Neural progenitor cell (in vitro differentiated cells): ENCODE measurements around the gene ALK. TPM values are rescaled to one million over a fixed set of nuclear protein-coding genes. Genes with fewer than 3 reads are reported as not detected.

ENCODE experiments used
- DNase-seq: peaks from one replicate; pipeline ENCODE4 v3.0.0-alpha.2; 2016; ENCODE audit warnings: low spot score
- H2AFZ ChIP-seq: fragments of 200-600 bp; sonication (generic); replicated peaks from 2 replicates; pipeline ENCODE4 v1.6.1; 2016; ENCODE audit warnings: antibody characterized with exemption
- H3F3A ChIP-seq: fragments of 200-600 bp; sonication (generic); 2 replicates; pipeline ENCODE4 v1.6.1; 2016; ENCODE audit warnings: antibody characterized with exemption, low read depth
- H3K27ac ChIP-seq: fragments of 200-600 bp; sonication (generic); 2 replicates; pipeline ENCODE4 v1.5.1; 2016; ENCODE audit warnings: mild to moderate bottlenecking
- H3K27me3 ChIP-seq: fragments of 200-600 bp; sonication (generic); 2 replicates; pipeline ENCODE4 v1.6.1; 2016; ENCODE audit warnings: mild to moderate bottlenecking, moderate library complexity
- H3K36me3 ChIP-seq: fragments of 200-600 bp; sonication (generic); 2 replicates; pipeline ENCODE4 v1.5.1; 2016
- H3K4me1 ChIP-seq: fragments of 200-600 bp; sonication (generic); 2 replicates; pipeline ENCODE4 v1.6.1; 2016; ENCODE audit warnings: mixed run types
- H3K4me2 ChIP-seq: fragments of 200-600 bp; sonication (generic); 2 replicates; pipeline ENCODE4 v1.6.1; 2016
- H3K4me3 ChIP-seq: fragments of 200-600 bp; sonication (generic); 2 replicates; pipeline ENCODE4 v1.5.1; 2016
- H3K79me2 ChIP-seq: fragments of 200-600 bp; sonication (generic); 2 replicates; pipeline ENCODE4 v1.6.1; 2016; ENCODE audit warnings: low read depth
- H3K9ac ChIP-seq: fragments of 200-600 bp; sonication (generic); 2 replicates; pipeline ENCODE4 v1.6.1; 2016
- H3K9me3 ChIP-seq: fragments of 200-600 bp; sonication (generic); 2 replicates; pipeline ENCODE4 v1.5.1; 2016; ENCODE audit warnings: low read depth
- H4K20me1 ChIP-seq: fragments of 200-600 bp; sonication (generic); 2 replicates; pipeline ENCODE4 v1.6.1; 2016; ENCODE audit warnings: low read depth
- H3K27ac Mint-ChIP-seq: 3 replicates; pipeline ENCODE4 v1.8.0; 2021; ENCODE audit warnings: mixed read lengths
- H3K27me3 Mint-ChIP-seq: 2 replicates; pipeline ENCODE4 v1.8.0; 2022; ENCODE audit warnings: low read depth, mild to moderate bottlenecking, inconsistent platforms, moderate library complexity, mixed read lengths; ENCODE audit not compliant: insufficient read depth
- H3K36me3 Mint-ChIP-seq: 3 replicates; pipeline ENCODE4 v1.8.0; 2021; ENCODE audit warnings: mixed read lengths
- H3K4me1 Mint-ChIP-seq: 3 replicates; pipeline ENCODE4 v1.8.0; 2021; ENCODE audit warnings: mixed read lengths
- H3K4me3 Mint-ChIP-seq: 3 replicates; pipeline ENCODE4 v1.8.0; 2021; ENCODE audit warnings: mild to moderate bottlenecking, moderate library complexity, mixed read lengths
- H3K9me3 Mint-ChIP-seq: 3 replicates; pipeline ENCODE4 v1.8.0; 2020; ENCODE audit warnings: mixed read lengths
- CTCF ChIP-seq: fragments of 200-600 bp; sonication (generic); IDR thresholded peaks from 2 replicates; pipeline ENCODE4 v1.5.1; 2017; ENCODE audit warnings: antibody characterized with exemption, mild to moderate bottlenecking
- EZH2 ChIP-seq: fragments of 200-600 bp; sonication (generic); IDR thresholded peaks from 2 replicates; pipeline ENCODE4 v1.6.1; 2017; ENCODE audit warnings: antibody characterized with exemption, mild to moderate bottlenecking, moderate library complexity
- EZH2phosphoT487 ChIP-seq: fragments of 200-600 bp; sonication (generic); IDR thresholded peaks from 2 replicates; pipeline ENCODE4 v1.6.1; 2017; ENCODE audit warnings: antibody characterized with exemption
- total RNA-seq: library from RNA; depleted of rRNA; stranded (reverse); fragments of >200 nt; gene quantifications from 2 replicates; pipeline ENCODE4 v1.2.3, GENCODE V29; 2015; ENCODE audit warnings: low replicate concordance

ALK gene
- total RNA-seq, 1 donor from 2014 or later: not detected

DNA sequence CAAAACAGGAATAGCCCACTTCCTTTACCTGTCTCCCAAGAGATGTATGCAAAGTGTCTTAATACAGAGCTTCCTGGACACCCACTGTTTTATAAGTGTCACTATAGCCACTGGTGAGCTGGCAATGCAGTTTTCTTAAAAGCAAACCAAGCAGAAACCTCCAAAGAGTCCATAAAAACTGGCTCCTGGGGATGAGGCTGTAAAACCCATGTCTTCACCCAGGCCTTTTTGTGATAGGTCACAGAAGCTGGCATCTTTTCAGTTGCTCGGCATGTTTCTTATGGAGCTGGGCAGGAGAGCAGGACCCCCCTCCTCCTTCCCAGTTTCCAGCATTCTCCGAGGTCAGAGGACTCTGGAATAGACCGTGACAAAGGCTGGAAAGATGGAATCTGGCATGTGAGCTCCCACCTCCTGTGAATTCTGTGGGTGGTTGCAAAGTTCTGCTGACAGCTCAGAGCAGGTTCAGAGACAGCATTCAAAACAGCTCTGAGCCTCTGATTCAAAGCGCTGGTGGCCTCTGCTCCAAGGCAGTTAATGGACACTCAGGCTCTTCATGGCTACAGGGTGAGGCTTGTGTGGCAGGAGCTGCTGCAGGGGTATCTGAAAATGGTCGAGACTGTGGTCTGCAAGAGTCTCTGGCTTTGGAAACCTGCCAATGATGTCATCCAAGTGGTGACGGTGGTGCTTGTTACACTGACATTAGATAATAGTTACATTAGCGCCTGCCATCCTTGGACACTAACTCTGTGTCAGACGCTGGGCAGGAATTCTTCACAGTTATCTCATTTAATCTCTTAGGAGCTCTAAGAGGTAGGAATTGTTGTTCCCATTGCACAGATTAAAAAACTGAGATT, 522.8 kb downstream of the ALK start:
- Mint-ChIP-seq H3K9me3 (no peaks in the 10 kb centered on the region), H3K4me3 (no peak overlapping the region), H3K36me3 (no peaks in the 10 kb centered on the region), H3K27me3 (no peaks in the 10 kb centered on the region), H3K27ac (peak overlapping the region; percentile 46), H3K4me1 (peaks cover 50% of the 10 kb centered on the region)
- Histone ChIP-seq H3K27ac (no peak overlapping the region), H4K20me1 (no peaks in the 10 kb centered on the region), H3K36me3 (no peaks in the 10 kb centered on the region), H3K27me3 (no peaks in the 10 kb centered on the region), H3K9ac (no peak overlapping the region), H2AFZ (no peak overlapping the region), H3K9me3 (no peaks in the 10 kb centered on the region), H3K79me2 (no peaks in the 10 kb centered on the region), H3K4me3 (no peak overlapping the region), H3F3A (peaks cover 3% of the 10 kb centered on the region), H3K4me2 (no peak overlapping the region), H3K4me1 (peaks cover 16% of the 10 kb centered on the region)
- TF ChIP-seq EZH2 (no peak), CTCF (no peak), EZH2phosphoT487 (no peak)
- DNase-seq: no peak

DNA sequence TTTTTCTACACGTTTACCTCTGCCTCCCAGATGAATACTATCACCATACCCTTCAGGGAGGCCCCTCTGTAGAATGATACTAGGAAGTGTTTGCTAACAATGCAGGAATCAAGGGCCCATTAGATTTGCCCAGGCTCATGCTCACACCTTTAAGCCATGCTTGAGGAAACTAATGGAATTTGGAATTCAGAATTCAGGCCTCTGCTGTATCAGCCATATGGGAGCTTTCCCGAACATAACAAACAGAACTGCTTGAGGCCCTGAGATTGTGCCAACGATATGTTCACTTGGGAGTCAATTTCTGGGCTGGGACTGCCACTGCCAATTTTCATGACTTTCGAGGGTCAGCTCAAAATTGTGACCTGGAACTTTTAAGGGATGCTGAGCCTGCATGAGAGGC, 523.7 kb downstream of the ALK start:
- no peaks in the 10 kb centered on the region for H3K79me2 ChIP-seq
- Mint-ChIP-seq H3K4me1 (peaks cover 48% of the 10 kb centered on the region), H3K27me3 (no peaks in the 10 kb centered on the region), H3K36me3 (no peaks in the 10 kb centered on the region), H3K4me3 (no peak overlapping the region), H3K9me3 (no peaks in the 10 kb centered on the region), H3K27ac (no peak overlapping the region)
- H3K27ac ChIP-seq: no peak overlapping the region
- H3K4me1 ChIP-seq: peaks cover 16% of the 10 kb centered on the region
- no peak overlapping the region for H3K4me3 ChIP-seq
- no peak overlapping the region for H3K9ac ChIP-seq
- H3K9me3 ChIP-seq: no peaks in the 10 kb centered on the region
- no peak overlapping the region for H2AFZ ChIP-seq
- TF ChIP-seq EZH2phosphoT487: no peak
- TF ChIP-seq EZH2: no peak
- TF ChIP-seq CTCF: no peak
- H3K27me3 ChIP-seq: no peaks in the 10 kb centered on the region
- no peaks in the 10 kb centered on the region for H3K36me3 ChIP-seq
- H4K20me1 ChIP-seq: no peaks in the 10 kb centered on the region
- DNase-seq: no peak
- H3F3A ChIP-seq: peaks cover 3% of the 10 kb centered on the region
- H3K4me2 ChIP-seq: no peak overlapping the region

DNA sequence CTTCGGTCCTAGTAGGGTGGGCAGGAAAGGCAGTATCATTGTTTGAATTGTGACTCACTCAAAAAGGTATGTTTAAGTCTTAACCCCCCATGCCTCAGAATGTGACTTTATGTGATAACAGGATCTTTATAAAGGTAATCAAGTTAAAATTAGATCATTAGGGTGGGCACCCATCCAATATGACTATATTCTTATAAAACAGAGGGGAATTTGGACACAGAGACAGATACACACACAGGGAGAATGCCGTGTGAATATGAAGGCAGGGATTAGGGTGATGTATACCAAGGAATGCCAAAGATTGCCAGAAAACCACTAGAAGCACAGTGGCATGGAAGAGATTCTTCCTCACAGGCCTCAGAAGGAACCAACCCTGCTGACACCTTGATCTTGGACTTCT, 524.3 kb downstream of the ALK start:
- no peak for TF ChIP-seq CTCF
- no peak for TF ChIP-seq EZH2
- no peak for TF ChIP-seq EZH2phosphoT487
- Histone ChIP-seq H3K9me3 (no peaks in the 10 kb centered on the region), H3K27me3 (no peaks in the 10 kb centered on the region), H3K4me3 (no peak overlapping the region), H3K79me2 (no peaks in the 10 kb centered on the region), H3K4me2 (no peak overlapping the region), H4K20me1 (no peaks in the 10 kb centered on the region), H3F3A (peaks cover 3% of the 10 kb centered on the region), H3K4me1 (peaks cover 11% of the 10 kb centered on the region), H3K9ac (no peak overlapping the region), H2AFZ (no peak overlapping the region), H3K27ac (no peak overlapping the region), H3K36me3 (no peaks in the 10 kb centered on the region)
- Mint-ChIP-seq H3K4me1 (peaks cover 41% of the 10 kb centered on the region), H3K27ac (no peak overlapping the region), H3K27me3 (no peaks in the 10 kb centered on the region), H3K9me3 (no peaks in the 10 kb centered on the region), H3K36me3 (no peaks in the 10 kb centered on the region), H3K4me3 (no peak overlapping the region)
- DNase-seq: no peak
